ENCODE results near the gene ADH1C. TPM values are rescaled to one million over a fixed set of nuclear protein-coding genes. Genes with fewer than 3 reads are reported as not detected.
"Not testable (repeated sequence)": the region's sequence is repeated elsewhere in the genome, so short reads cannot be mapped to it uniquely, and the experiment has no call there.

The ADH1C gene
- polyA plus RNA-seq, 1 experiment, result 0.77 TPM

DNA sequence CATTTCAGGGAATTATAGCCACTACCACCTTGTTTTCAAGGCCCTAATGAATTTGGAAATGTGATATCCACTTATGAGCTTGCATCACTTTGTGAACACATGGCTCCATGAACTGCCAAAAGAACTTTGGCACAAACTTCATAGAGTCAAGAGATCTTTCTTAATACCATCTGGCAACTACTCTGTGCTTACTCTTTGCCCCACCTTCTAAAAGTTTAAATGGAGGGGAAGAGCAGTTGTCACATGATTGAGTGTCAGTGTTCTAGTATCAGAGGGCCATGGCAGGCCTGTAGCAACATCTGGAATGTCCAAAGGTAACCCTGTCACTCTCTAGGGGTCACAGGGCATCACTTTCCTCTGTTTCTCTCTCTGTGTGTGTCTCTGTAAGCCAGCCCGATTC is 28.8 kb downstream of the ADH1C start:
- Histone ChIP-seq H3K9me3 (ENCODE audit: control insufficient read depth, insufficient read depth, low read length) (peaks cover 8% of the 10 kb centered on the region), H3K27ac (ENCODE audit: low read depth, low read length) (no peak overlapping the region), H3K27me3 (ENCODE audit: control insufficient read depth, insufficient read depth, low read length) (no peaks in the 10 kb centered on the region), H3K4me3 (ENCODE audit: low read depth, low read length) (no peak overlapping the region)
- TF ChIP-seq, protein P1, sequence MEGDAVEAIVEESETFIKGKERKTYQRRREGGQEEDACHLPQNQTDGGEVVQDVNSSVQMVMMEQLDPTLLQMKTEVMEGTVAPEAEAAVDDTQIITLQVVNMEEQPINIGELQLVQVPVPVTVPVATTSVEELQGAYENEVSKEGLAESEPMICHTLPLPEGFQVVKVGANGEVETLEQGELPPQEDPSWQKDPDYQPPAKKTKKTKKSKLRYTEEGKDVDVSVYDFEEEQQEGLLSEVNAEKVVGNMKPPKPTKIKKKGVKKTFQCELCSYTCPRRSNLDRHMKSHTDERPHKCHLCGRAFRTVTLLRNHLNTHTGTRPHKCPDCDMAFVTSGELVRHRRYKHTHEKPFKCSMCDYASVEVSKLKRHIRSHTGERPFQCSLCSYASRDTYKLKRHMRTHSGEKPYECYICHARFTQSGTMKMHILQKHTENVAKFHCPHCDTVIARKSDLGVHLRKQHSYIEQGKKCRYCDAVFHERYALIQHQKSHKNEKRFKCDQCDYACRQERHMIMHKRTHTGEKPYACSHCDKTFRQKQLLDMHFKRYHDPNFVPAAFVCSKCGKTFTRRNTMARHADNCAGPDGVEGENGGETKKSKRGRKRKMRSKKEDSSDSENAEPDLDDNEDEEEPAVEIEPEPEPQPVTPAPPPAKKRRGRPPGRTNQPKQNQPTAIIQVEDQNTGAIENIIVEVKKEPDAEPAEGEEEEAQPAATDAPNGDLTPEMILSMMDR (IDR thresholded peaks at IDR 0.05; ENCODE audit: low read depth, low read length), result no peak
- ChIA-PET POLR2A (interaction anchor here (1.1 kb wide), 1 partner anchor 122 kb away, joined by 3 read pairs; no protein-coding TSS in a partner anchor), CTCF (no interaction called here)
- DNase-seq (ENCODE audit: low read depth, low spot score), result peak; percentile 7

DNA sequence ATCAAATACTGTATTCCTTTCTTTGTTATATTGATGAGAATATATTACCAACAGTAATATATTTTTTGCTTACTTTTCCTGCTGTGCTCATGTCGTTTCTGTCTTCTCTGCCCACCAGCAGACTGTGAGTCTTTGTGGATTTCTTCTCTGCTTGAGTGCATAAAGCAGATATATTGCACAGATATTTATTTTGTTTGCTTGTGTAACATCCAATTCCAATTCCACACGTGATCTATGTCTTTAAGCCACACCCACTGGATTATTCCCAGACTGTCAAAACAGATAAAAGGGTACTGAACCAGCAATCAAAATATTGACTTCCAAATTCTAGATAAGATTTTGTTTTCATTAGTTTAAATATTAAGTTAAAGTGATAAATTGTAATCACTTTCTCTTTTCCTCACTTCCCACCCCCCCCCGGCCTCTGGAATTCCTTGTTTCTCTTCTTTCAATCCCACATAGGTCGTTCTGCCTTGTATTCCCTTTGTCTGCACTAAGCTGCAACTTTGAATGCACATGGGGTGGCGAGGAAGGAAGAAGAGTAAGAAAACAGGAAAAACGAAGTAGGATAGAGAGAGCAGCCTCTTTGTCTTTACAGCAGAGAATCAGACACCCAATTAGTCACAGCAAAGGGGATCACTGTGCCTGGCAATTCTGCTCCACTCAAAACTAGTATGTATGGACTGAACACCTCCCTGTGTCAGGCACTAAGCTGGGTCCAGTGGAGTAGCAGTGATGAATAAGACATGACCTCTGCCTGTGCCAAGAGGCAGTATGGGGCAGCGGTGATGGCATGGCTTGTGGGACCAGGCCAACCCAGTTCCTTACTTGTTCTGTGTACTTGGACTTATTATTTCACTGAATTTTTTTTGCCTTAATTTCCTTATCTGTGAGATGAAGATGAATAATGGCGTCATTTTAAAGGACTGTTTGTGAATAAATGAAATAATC is 31.0 kb downstream of the ADH1C start, which contains the start of gene ADH1B:
Gene ADH1B (minus strand): TSS at position 161 of the 951 bp plus-strand sequence. CDS start 70 bp downstream, at position 91.
- POLR2A ChIA-PET, result no interaction called here
- CTCF ChIA-PET, result no interaction called here
- no peak for DNase-seq (ENCODE audit: low read depth, low spot score)
- Histone ChIP-seq H3K4me3 (ENCODE audit: low read depth, low read length) (no peak within 1 kb of the TSS), H3K9me3 (ENCODE audit: control insufficient read depth, insufficient read depth, low read length) (no peaks in the 10 kb centered on the region), H3K27me3 (ENCODE audit: control insufficient read depth, insufficient read depth, low read length) (no peaks in the 10 kb centered on the region), H3K27ac (ENCODE audit: low read depth, low read length) (no peak within 1 kb of the TSS)
- TF ChIP-seq, protein P1 (IDR thresholded peaks at IDR 0.05; ENCODE audit: low read depth, low read length), result no peak

DNA sequence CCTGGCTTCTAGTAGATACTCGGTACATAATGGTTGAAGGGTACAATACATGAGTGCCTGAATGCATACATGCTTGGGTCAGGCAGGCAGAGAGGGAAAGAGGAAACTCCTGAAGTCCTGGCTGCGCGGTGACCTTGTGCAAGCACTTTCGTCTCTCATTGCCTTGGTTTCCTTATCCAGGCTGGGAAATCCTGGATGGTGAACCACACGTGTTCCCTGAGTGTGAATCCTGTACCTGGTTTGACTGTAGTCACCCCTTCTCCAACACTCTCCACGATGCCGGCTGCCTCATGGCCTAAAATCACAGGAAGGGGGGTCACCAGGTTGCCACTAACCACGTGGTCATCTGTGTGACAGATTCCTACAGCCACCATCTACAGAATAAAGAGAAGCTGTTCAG is 34.7 kb downstream of the ADH1C start:
- POLR2A ChIA-PET; H3K9me3 ChIP-seq (ENCODE audit: control insufficient read depth, insufficient read depth, low read length); H3K27ac ChIP-seq (ENCODE audit: low read depth, low read length); H3K4me3 ChIP-seq (ENCODE audit: low read depth, low read length); H3K27me3 ChIP-seq (ENCODE audit: control insufficient read depth, insufficient read depth, low read length); CTCF ChIA-PET; DNase-seq (ENCODE audit: low read depth, low spot score): not testable (repeated sequence)

DNA sequence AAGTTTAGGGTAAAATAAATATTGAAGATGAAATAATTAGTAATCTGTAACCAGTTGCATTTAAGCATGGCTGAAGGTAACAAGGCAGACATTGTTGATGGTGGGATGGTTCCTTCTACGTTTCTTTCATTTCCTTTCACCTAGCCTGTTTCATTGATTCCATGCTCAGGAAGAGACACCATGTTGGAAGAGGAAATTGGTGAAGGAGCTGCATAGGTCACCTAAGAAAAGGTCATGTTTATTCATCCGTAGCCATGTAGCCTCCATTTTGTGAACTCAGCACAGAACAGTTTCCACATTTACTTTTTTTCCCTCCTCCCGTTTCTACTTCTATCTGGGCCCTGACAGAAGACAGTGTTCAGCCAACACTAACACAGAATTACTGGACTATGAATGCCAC is 35.2 kb downstream of the ADH1C start:
- H3K4me3 ChIP-seq (ENCODE audit: low read depth, low read length), result no peak overlapping the region
- no peaks in the 10 kb centered on the region for H3K9me3 ChIP-seq (ENCODE audit: control insufficient read depth, insufficient read depth, low read length)
- POLR2A ChIA-PET, result no interaction called here
- CTCF ChIA-PET, result interaction anchor here (0.6 kb wide), 1 partner anchor 621 kb away, joined by 3 read pairs; no protein-coding TSS in a partner anchor
- no peaks in the 10 kb centered on the region for H3K27me3 ChIP-seq (ENCODE audit: control insufficient read depth, insufficient read depth, low read length)
- no peak overlapping the region for H3K27ac ChIP-seq (ENCODE audit: low read depth, low read length)
- TF ChIP-seq, protein P1 (IDR thresholded peaks at IDR 0.05; ENCODE audit: low read depth, low read length), result no peak
- no peak for DNase-seq (ENCODE audit: low read depth, low spot score)

DNA sequence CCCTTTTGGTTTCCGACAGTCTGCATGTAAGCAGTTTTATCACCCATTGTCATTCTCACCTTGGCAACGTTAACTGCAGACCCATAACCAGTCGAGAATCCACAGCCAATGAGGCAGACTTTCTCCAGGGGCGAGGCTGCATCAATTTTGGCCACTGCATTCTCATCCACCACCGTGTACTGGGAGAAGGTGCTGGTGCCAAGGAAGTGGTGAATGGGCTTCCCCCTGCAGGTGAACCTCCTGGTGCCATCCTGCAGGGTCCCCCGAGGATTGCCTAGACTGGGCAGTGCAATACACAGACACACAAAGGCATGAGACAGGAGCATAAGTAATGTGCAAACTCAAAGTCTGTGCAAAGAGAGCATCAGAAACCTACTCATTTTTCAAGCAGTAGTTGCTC is 36.7 kb downstream of the ADH1C start:
- Histone ChIP-seq H3K27me3 (ENCODE audit: control insufficient read depth, insufficient read depth, low read length) (no peaks in the 10 kb centered on the region), H3K9me3 (ENCODE audit: control insufficient read depth, insufficient read depth, low read length) (no peaks in the 10 kb centered on the region), H3K4me3 (ENCODE audit: low read depth, low read length) (no peak overlapping the region), H3K27ac (ENCODE audit: low read depth, low read length) (no peak overlapping the region)
- ChIA-PET CTCF (no interaction called here), POLR2A (no interaction called here)
- TF ChIP-seq, protein P1 (IDR thresholded peaks at IDR 0.05; ENCODE audit: low read depth, low read length), result no peak
- DNase-seq (ENCODE audit: low read depth, low spot score), result no peak

Data from AG04450 (cell line).